Measurements from ENCODE around the gene PIP5K1C.

GRCh38 chr19:3621689-3622088 lies 78.6 kb downstream of the PIP5K1C start:
- no peak for TF ChIP-seq CTCF (IDR thresholded peaks at IDR 0.05)
- TF ChIP-seq EZH2phosphoT487 (IDR thresholded peaks at IDR 0.05), result no peak
